Spinal cord (tissue), 10 donors: Measurements from ENCODE around the gene SEC22C. TPM values are rescaled to one million over a fixed set of nuclear protein-coding genes. Genes with fewer than 3 reads are reported as not detected.

Experiments used
- DNase-seq, 6 donors: peaks; one replicate each; pipeline versions ENCODE4 v3.0.0 to v3.0.0-alpha.2; 2013 to 2015; ENCODE audit warnings: low spot score in 6 of 6, low read depth in 4 of 6
- H3K27ac ChIP-seq: one replicate; pipeline ENCODE4 v1.5.1; 2013; ENCODE audit warnings: low read depth, low read length, control low read depth
- H3K27me3 ChIP-seq: one replicate; pipeline ENCODE4 v1.6.1; 2013; ENCODE audit warnings: low read length; ENCODE audit not compliant: control insufficient read depth, insufficient read depth
- H3K36me3 ChIP-seq: one replicate; pipeline ENCODE4 v1.6.1; 2013; ENCODE audit warnings: low read length; ENCODE audit not compliant: control insufficient read depth, insufficient read depth
- H3K4me1 ChIP-seq: one replicate; pipeline ENCODE4 v1.6.1; 2013; ENCODE audit warnings: low read length; ENCODE audit not compliant: control insufficient read depth, insufficient read depth
- H3K4me3 ChIP-seq: one replicate; pipeline ENCODE4 v1.5.1; 2013; ENCODE audit warnings: low read depth, low read length, control low read depth
- H3K9me3 ChIP-seq: one replicate; pipeline ENCODE4 v1.6.1; 2013; ENCODE audit warnings: low read length; ENCODE audit not compliant: control insufficient read depth, insufficient read depth
- WGBS: methylation state at CpG from one replicate; pipeline ENCODE4 v1.1.5; 2013; ENCODE audit warnings: missing lambda C conversion rate; ENCODE audit not compliant: insufficient coverage; 5-methylcytosine and 5-hydroxymethylcytosine counted together
- polyA plus RNA-seq, 2 donors: library from polyadenylated mRNA; unstranded; fragments of 120-200 nt; gene quantifications; one replicate each; pipeline ENCODE4 v1.2.1, GENCODE V29; 2013; ENCODE audit not compliant: insufficient read length in 2 of 2
- total RNA-seq, 2 donors: library from RNA; depleted of rRNA in 1 of 2; stranded (reverse); fragments of 120-200 nt in 1 of 2; fragments of >200 nt in 1 of 2; gene quantifications; one replicate each; pipeline versions ENCODE4 v1.2.3 to v1.2.4, GENCODE V29; 2013 to 2014
- donor health status: healthy.

SEC22C gene
- total and polyA plus RNA-seq, 4 donors: 40.4 to 67.4 (median 53.3) TPM

- Histone ChIP-seq H3K27ac (no peak overlapping the region), H3K4me3 (no peak overlapping the region), H3K27me3 (no peaks in the 10 kb centered on the region), H3K4me1 (no peaks in the 10 kb centered on the region), H3K36me3 (no peaks in the 10 kb centered on the region), H3K9me3 (no peaks in the 10 kb centered on the region)
- WGBS: 70% methylated on average over 2 of the region's 6 CpGs
- no peak for DNase-seq
Measured at GRCh38 chr3:42518800-42519567, 62.8 kb downstream of the SEC22C start.

GRCh38 chr3:42517117-42517516, 64.7 kb downstream of the SEC22C start:
- Histone ChIP-seq H3K27me3 (no peaks in the 10 kb centered on the region), H3K27ac (no peak overlapping the region), H3K9me3 (no peaks in the 10 kb centered on the region), H3K4me1 (no peaks in the 10 kb centered on the region), H3K4me3 (no peak overlapping the region), H3K36me3 (no peaks in the 10 kb centered on the region)
- DNase-seq: no peak
- 47% methylated on average over 4 of the region's 4 CpGs for WGBS

- Histone ChIP-seq H3K36me3 (no peaks in the 10 kb centered on the region), H3K27me3 (no peaks in the 10 kb centered on the region)
- WGBS: 80% methylated on average over 4 of the region's 5 CpGs
Measured at GRCh38 chr3:42516443-42516842, 65.3 kb downstream of the SEC22C start.

GRCh38 chr3:42515976-42516375, 65.8 kb downstream of the SEC22C start:
- no peaks in the 10 kb centered on the region for H3K27me3 ChIP-seq
- no peak for DNase-seq
- no peak overlapping the region for H3K4me3 ChIP-seq
- no peaks in the 10 kb centered on the region for H3K4me1 ChIP-seq
- WGBS: 88% methylated on average over 2 of the region's 2 CpGs
- H3K9me3 ChIP-seq: no peaks in the 10 kb centered on the region
- H3K36me3 ChIP-seq: no peaks in the 10 kb centered on the region
- no peak overlapping the region for H3K27ac ChIP-seq

More at GRCh38 chr3:42516443-42516842, 65.3 kb downstream of the SEC22C start:
- DNase-seq: no peak
- Histone ChIP-seq H3K9me3 (no peaks in the 10 kb centered on the region), H3K4me3 (no peak overlapping the region), H3K4me1 (no peaks in the 10 kb centered on the region), H3K27ac (no peak overlapping the region)

GRCh38 chr3:42515391-42515916, 66.3 kb downstream of the SEC22C start:
- Histone ChIP-seq H3K36me3 (no peaks in the 10 kb centered on the region), H3K9me3 (no peaks in the 10 kb centered on the region), H3K4me1 (no peaks in the 10 kb centered on the region), H3K4me3 (no peak overlapping the region), H3K27me3 (no peaks in the 10 kb centered on the region), H3K27ac (no peak overlapping the region)
- no peak for DNase-seq
- 85% methylated on average over 12 of the region's 12 CpGs for WGBS

GRCh38 chr3:42514876-42515275, 66.9 kb downstream of the SEC22C start:
- Histone ChIP-seq H3K36me3 (no peaks in the 10 kb centered on the region), H3K27ac (no peak overlapping the region), H3K27me3 (no peaks in the 10 kb centered on the region), H3K9me3 (no peaks in the 10 kb centered on the region), H3K4me3 (no peak overlapping the region), H3K4me1 (no peaks in the 10 kb centered on the region)
- WGBS: 93% methylated on average over 3 of the region's 4 CpGs
- DNase-seq: no peak

- 86% methylated on average over 6 of the region's 6 CpGs for WGBS
- no peak for DNase-seq
- H3K4me1 ChIP-seq: no peaks in the 10 kb centered on the region
- H3K27me3 ChIP-seq: no peaks in the 10 kb centered on the region
- no peak overlapping the region for H3K27ac ChIP-seq
- no peaks in the 10 kb centered on the region for H3K36me3 ChIP-seq
- no peak overlapping the region for H3K4me3 ChIP-seq
- H3K9me3 ChIP-seq: no peaks in the 10 kb centered on the region
Measured at GRCh38 chr3:42513521-42513920, 68.2 kb downstream of the SEC22C start.

GRCh38 chr3:42513121-42513520, 68.6 kb downstream of the SEC22C start:
- H3K4me3 ChIP-seq: no peak overlapping the region
- no peaks in the 10 kb centered on the region for H3K36me3 ChIP-seq
- no peaks in the 10 kb centered on the region for H3K4me1 ChIP-seq
- WGBS: 69% methylated on average over 3 of the region's 3 CpGs
- DNase-seq: no peak
- H3K27ac ChIP-seq: no peak overlapping the region
- no peaks in the 10 kb centered on the region for H3K27me3 ChIP-seq
- no peaks in the 10 kb centered on the region for H3K9me3 ChIP-seq

- Histone ChIP-seq H3K4me1 (no peaks in the 10 kb centered on the region), H3K9me3 (no peaks in the 10 kb centered on the region), H3K27me3 (no peaks in the 10 kb centered on the region), H3K27ac (no peak overlapping the region), H3K4me3 (no peak overlapping the region), H3K36me3 (no peaks in the 10 kb centered on the region)
- DNase-seq: no peak
- 57% methylated on average over 1 of the region's 2 CpGs for WGBS
Measured at GRCh38 chr3:42511736-42512135, 70.0 kb downstream of the SEC22C start.

- no peaks in the 10 kb centered on the region for H3K9me3 ChIP-seq
- 89% methylated on average over 1 of the region's 1 CpG for WGBS
- H3K36me3 ChIP-seq: no peaks in the 10 kb centered on the region
- H3K27me3 ChIP-seq: no peaks in the 10 kb centered on the region
- H3K27ac ChIP-seq: no peak overlapping the region
- no peaks in the 10 kb centered on the region for H3K4me1 ChIP-seq
- no peak overlapping the region for H3K4me3 ChIP-seq
- DNase-seq: no peak
Measured at GRCh38 chr3:42511201-42511600, 70.6 kb downstream of the SEC22C start.
